GM19395 (cell line): Measurements from ENCODE around the gene SLC1A4.
"Not testable (repeated sequence)": the region's sequence is repeated elsewhere in the genome, so short reads cannot be mapped to it uniquely, and the experiment has no call there.

Experiments used
- ATAC-seq: cut with Tn5 transposase; IDR thresholded peaks from one replicate; pipeline ENCODE4 v1.9.1; 2021; ENCODE audit warnings: mild to moderate bottlenecking, moderate library complexity; ENCODE audit not compliant: unreplicated experiment

Gene SLC1A4

DNA sequence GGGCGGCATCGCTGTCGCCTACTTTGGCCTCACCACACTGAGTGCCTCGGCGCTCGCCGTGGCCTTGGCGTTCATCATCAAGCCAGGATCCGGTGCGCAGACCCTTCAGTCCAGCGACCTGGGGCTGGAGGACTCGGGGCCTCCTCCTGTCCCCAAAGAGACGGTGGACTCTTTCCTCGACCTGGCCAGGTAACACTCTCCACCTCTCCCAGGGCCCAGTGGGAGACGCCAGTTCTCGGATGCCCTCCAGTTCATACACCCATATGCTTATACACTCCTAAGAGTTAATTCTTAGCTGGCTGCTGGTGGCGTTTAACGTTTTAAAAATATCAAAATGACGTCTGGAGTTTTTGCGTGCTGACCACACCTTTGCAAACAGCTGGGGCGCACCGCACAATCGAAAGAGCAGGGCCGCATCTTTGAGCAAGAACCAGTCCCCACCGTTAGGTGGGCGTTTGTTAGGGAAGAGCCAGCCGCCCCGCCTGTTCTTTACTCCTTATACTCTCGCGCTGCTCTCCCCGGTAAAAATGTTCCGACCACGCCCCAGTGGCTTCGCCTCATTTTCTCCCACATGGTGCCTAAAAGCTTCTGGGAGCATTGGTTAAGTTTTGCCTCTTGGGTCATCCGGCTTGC lies 899 bp downstream of the SLC1A4 start:
- no peak for ATAC-seq

DNA sequence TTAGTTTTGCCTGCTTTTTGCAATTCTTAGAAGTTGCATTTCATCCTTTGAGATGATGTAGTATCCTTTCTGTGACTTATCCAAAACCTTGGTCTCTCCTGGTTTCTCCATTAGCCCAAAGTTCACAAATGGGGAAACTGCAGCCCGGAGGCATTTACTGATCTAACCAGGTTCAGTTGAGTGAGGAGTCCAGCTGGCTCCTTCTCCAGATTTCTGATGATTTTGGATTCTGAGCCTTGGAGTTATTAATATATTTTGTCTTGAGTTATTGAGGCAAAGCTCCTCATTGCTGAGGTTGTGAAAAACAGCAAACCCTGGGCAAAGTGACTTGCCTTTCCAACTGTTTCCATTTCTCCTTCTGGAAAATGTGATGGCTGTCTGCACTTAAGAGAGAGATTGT lies 1.7 kb downstream of the SLC1A4 start:
- ATAC-seq = no peak

DNA sequence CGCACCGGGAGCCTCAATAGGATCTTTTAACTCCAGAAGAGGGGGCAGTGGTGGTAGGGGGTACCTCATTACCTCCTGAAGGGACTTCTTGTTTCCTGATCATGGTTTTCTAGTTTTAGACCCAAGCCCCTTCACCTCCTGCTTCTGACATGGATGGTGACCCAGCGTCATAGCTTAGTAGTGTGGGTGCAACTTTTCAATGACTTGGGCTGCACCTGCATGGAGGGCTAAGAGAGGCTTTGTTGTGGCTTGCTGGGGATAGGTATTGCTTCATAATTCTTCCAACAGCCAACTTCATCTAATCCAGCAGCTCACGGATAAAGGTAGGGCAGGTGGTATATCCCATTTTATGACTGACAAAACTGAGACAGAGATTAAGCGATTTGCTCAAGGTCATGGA lies 3.0 kb downstream of the SLC1A4 start:
- ATAC-seq = no peak

DNA sequence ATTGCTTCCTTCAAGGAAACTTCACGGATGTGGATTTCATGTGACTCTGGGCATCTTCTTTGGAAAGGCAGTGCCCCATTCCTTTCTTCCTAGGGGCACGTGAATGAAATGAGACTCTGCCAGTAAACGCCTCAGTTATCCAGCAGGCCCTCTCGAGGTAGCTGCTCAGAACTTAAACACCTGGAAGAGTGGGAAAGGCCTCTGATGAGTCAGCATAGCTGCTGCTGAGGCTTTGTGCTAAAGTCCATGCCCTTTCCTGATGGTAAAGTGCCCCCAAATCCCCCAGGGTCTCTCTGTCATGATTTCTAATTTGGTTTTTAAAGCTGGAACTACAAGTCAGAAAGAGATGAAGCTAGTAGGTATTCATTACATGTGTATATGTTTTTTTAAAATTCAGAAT lies 3.8 kb downstream of the SLC1A4 start:
- no peak for ATAC-seq

DNA sequence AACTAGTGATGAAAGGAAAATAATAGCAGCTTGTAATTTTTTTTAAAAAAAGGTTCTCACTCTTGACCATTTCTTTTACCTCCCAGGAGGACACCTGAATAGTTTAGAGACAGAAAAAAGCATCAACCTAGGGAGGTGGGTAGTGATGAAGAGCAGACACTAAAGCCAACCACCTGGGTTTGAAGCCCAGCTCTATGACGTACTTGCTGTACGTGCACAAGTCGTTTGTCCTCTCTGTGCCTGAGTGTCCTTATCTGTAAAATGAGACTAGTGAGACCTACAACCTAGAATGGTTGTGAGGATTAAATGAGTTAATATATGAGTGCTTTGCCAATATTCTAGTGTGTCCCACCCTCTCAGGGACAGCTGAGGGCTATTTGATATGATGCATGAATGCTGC lies 5.8 kb downstream of the SLC1A4 start:
- no peak for ATAC-seq

DNA sequence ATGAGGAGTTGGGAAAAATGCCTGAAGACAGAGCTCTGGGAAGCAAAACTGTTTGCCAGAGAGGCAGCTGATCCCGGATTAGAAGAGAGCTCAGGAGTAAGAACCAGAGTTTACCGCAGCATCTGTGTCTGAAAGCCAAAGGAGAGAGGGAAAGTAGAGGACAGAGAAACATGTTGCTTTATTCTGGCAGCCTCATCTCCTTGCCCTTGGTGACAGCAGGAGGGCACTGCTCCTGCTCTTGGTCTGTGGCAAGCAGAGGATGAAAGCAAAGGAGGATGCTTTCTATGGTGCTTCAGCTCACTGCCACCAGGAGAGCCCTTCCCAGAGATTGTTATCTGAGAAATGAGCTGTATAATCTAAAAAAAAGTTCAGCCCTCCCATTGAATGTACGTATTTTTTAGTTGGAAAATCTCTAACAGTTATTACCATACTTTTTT lies 7.7 kb downstream of the SLC1A4 start:
- ATAC-seq = no peak

DNA sequence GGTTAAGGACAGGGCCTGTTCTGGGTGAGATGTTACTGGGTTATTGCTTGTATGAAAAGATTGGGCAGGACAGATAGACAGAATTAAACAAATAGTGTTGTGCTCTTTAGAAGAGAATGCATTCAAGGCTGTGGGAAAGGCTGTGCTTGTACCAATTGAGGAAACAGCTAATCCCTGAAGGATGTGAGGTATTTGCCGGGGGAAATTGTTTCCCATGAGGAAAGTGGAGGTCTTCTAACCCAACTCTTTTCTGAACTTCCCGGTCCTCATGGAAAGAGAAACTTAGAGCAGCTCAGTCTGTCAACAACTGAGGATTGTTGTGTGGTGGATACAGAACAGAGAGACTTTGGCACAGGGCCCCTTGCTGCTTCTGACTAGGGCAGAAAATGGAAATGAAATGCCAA lies 9.5 kb downstream of the SLC1A4 start:
- no peak for ATAC-seq

DNA sequence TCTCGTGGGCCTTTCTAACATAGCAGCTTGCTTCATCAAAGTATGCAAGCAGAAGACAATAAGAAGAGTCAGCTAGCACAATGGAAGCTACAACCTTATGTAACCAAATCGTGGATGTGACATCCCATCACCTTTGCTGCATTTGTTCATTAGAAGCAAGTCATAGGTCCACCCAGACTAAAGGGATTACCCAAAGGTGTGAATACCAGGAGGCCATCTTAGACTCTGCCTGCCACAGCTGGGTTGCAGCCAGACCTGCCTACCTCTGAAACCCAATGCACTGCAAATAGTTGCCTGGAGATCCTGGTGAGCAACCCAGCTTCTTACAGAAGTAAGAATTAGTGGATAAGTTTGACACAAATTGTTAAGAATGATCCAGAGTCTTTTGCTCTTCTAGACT lies 10.6 kb downstream of the SLC1A4 start:
- ATAC-seq = no peak

DNA sequence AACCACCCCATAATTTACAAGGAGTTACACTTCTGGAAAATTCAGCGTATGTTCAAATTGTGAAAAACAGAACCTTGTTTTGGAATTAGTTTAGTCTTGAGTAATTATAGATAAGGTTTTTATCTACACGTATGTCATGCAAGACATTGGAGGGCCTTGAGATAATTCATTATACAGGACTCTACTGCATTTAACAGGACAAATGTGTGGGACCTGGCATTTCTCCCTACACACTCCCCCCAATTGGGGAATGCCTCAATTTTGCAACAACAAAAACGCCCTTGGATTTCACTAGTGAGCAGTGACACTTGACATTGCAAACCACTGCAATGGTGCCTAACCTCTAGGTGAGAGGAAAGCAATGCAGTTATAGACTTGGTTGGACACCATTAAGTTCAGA lies 11.4 kb downstream of the SLC1A4 start:
- ATAC-seq = no peak

DNA sequence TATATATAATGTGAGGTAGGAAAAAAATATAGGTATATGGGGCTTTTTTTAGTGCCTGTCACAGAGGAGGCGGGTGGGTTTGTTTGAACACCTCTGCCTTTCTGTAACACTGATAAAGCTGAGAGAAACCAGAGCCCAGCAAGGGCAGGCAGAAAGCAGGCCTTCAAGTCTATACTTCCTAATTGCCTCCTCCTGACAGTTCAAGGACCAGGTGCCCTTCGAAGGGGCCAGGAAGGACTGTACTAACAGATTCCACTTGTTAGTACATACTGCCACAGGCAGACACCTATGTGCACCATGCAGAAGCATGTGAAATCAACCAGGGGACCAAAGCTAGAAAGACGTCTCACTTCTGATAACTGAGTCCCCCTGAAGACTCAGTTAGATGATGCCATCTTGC lies 13.8 kb downstream of the SLC1A4 start:
- ATAC-seq = no peak

DNA sequence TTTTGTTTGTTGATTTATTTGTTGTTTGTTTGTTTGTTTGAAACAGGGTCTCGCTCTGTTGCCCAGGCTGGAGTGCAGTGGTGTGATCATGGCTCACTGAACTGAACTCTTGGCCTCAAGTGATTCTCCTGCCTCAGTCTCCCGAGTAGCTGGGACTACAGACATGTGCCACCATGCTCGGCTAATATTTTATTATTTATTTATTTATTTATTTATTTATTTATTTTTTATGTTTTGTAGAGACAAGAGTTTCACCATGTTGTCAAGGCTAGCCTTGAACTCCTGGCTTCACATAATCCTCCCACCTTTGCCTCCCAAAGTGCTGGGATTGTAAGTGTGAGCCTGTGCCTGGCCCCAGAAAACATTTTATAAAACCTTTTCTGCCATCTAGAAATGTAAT lies 15.0 kb downstream of the SLC1A4 start:
- not testable (repeated sequence) for ATAC-seq

DNA sequence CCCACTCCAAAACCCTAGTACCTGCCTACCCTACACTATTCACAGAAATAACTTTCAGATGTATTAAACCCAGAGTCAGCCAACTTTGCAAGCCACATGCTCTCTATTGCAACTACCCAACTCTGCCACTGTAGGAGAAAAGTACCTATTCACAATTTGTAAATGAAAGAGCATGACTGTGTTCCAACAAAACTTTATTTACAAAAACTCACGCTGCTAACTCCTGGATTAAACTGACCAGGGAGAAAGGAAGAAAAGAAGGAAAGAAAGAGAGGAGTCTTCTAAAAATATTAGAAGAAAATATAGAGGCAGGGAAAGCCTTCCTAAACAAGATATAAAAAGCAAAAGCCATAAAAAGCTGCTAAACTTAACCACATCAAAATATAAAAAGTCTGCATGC lies 24.6 kb downstream of the SLC1A4 start:
- no peak for ATAC-seq

DNA sequence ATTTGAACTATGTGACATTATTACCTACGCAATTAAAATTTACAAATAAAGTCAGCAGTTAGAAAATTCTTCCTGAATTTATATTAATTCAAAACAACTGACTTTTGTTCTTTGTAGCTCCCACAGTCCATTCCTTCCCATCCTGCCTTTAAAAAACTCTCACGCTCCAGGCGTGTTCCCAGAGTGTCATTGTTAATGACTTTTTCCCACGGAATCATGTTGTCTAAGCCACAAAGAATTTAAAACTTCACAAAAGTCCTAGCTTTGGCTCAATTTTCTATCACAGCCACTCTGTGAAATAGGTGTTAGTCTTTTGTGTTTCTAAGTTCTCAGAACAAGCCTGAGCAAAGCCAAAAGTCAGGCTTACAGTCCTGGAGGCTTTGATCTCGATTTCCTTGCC lies 26.5 kb downstream of the SLC1A4 start:
- ATAC-seq = no peak

DNA sequence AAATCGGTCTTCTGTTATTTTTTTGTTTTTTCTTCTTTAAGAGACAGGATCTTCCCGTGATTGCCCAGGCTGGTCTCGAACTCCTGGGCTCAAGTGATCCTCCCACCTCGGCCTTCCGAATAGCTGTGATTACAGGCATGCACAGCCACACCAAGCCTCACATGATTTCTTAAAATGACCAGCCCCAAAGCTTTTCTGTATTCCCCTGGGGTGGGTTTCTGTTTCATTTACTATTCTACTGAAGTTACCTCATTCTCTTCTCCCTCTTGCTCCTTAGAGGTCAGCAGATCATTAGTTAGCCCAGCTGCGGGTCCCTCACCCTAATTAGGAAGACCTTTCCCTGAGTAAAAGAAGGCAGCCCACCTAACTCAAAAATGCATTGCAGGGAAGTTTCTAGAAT lies 27.6 kb downstream of the SLC1A4 start:
- ATAC-seq = peak; percentile 71

DNA sequence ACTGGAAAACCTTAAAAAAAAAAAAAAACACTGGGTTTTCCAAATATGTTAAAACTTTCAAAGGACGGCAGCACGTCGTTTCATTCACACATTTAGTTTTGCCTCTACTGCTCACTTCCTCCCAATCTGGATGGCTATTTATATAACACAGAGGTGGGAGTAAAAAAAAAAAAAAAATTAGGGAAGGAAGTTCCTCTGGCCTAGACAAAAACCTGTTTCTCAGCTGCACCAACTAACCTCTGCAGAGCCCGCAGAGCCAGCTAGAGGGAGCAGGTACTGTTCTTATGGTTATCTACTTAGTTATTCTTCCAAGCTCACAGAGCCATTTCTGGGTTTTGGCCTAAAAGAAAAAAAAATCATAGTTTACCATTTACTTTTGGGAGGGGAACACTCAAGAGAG lies 28.1 kb downstream of the SLC1A4 start:
- no peak for ATAC-seq

DNA sequence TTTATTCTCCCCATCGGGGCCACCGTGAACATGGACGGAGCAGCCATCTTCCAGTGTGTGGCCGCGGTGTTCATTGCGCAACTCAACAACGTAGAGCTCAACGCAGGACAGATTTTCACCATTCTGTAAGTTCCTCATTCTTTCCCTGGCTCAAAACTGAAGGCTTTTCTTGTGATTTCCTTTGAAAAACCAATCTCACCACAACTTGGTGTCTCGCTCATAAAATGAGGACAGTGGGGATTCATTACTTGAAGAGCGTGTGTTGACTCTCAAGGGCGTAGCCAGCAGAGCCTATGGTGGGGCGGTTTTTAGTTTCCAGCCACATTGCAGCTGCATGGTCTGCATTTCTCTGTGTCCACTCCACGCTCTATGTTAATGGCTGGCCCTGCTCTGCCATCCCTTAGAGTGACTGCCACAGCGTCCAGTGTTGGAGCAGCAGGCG lies 29.0 kb downstream of the SLC1A4 start:
- ATAC-seq = no peak

DNA sequence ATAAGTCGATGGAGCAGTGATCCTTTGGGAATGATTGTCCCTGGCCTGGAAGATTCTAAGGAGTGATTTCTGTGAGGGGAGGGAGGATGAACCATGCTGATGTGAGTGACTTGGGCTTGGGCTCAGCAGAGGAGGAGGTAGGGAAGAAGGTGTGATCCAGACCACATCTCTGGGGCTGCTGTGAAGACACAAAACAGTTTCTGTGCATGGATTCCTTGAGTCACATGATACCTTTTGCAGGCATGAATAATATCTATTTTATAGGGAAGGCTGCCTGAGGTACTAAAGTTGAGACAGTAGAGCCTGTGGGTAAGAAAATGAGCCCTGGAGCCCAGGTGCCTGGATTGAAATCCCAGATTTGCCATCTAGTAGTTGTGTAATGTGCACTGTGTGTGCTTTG lies 29.8 kb downstream of the SLC1A4 start:
- no peak for ATAC-seq

DNA sequence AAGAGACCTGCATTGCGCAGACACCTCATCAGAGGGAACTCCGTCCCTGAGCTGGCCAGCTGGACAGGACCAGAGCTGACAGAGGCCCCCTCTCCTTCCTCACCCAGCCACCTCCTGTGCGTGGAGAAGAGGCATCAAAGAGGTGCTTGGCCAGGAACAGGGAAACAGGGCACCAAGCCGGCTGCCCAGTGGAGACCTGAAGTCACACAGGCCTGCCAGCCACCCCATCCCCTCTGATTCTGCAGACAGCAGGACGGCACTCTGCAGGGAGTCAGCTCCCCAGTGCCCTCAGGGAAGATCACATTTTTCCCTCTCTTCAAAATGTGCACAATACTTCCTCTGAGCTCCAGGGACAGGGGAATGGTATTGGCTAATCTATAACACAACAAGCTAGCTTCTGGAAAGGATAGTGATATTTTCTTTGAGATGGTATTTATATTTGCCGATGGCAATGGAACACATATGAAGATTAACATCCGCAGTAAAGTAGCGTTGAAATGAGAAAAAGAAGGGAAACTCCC lies 30.5 kb downstream of the SLC1A4 start:
- no peak for ATAC-seq

DNA sequence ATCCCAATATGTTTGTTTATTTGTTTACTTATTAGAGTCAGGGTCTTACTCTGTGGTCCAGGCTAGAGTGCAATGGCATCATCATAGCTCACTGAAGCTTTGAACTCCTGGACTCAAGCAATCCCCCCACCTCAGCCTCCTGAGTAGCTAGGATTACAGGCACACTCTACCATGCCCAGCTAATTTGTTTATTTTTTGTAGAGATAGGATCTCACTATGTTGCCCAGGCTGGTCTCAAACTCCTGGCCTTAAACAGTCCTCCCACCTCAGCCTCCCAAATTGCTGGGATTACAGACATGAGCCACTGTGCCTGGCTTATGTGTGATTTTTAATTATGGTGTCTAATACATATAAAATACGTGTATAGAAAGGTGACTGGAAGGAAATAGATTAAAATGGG lies 31.1 kb downstream of the SLC1A4 start:
- not testable (repeated sequence) for ATAC-seq

DNA sequence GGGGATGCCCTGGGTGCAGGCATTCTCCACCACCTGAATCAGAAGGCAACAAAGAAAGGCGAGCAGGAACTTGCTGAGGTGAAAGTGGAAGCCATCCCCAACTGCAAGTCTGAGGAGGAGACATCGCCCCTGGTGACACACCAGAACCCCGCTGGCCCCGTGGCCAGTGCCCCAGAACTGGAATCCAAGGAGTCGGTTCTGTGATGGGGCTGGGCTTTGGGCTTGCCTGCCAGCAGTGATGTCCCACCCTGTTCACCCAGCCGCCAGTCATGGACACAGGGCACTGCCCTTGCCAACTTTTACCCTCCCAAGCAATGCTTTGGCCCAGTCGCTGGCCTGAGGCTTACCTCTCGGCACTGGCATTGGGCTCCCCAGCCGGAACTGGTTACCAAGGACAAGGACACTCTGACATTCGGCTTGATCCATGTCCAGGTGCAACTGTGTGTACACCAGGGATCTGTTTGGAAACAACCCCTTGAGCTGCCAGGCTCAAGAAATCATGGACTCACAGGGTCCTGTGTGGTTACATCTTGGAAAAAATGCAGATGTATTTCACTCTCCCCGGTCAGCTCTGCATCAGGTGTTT lies 31.8 kb downstream of the SLC1A4 start:
- no peak for ATAC-seq

DNA sequence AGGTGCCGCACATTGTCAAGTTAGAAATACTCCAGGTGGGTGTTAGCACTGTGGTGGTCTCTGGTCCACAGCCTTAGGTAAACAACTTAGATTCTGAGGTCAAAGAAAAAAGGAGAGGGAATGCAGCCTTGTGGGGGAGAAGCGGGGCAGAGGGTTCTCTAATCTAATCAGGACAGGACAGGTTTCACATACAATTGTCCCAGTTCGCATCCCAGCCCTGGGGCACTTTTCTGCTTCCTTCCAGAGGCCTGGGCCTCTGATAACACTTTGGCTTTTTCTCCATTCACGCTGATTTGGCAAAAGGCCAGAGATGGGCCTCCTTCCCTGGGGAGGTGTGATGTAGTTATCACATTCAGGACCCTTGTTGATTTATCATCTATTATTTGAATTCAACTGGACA lies 32.5 kb downstream of the SLC1A4 start:
- no peak for ATAC-seq

DNA sequence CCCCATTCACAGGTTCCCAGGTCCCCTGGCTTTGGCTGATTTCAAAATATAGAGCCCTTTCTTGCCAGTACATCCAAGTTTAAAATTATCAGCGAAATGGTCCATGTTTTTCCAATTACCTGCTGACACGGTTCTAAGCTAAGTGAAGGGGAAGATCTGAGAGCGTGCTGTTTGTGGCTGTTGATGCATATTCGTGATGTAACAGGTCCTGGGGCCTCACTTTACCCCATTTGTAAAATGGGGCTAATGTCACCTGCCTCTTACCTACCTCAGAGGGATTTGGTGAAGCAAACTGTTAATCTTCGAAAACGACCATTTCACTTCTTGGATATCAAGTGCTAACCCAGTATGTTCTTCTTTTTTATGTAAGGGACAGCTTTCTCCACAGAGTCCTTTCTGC lies 33.0 kb downstream of the SLC1A4 start:
- ATAC-seq = no peak

DNA sequence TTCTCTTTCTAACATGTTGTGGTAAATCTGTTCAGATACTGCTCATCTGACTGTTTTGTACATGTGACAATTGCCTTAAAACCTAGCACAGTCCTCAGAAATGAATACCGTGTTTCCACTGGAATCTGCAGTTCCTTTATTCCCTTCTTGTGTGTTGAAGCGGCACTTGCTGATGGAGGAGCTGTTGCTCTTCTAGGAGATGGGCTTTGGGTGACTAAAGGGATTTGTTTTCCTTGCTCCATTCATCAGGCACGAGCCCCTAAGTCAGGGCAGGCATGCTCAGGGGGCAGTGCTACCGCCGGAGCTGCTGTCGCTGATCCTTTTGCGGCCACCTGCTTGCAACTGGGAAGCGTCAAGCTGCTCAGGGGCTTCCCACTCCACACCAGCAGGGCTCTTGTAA lies 34.5 kb downstream of the SLC1A4 start:
- ATAC-seq = no peak
